AG04449 (cell line): ENCODE measurements around the gene ZFYVE16.
"Not testable (repeated sequence)": the region's sequence is repeated elsewhere in the genome, so short reads cannot be mapped to it uniquely, and the experiment has no call there.

Source experiments
- CTCF ChIA-PET: fragments of 350-600 bp; formaldehyde crosslinking; extraction: SDS; loops from one replicate; lab custom pipeline; 2021; ENCODE audit warnings: antibody characterized with exemption; lab: Yijun Ruan, JAX
- POLR2A ChIA-PET: fragments of 400-600, 350-600 bp; formaldehyde crosslinking; extraction: SDS; loops from one replicate; lab custom pipeline; 2020; ENCODE audit warnings: antibody characterized with exemption, inconsistent platforms; lab: Yijun Ruan, JAX
- DNase-seq: peaks from one replicate; pipeline ENCODE4 v3.0.0-alpha.2; 2010; ENCODE audit warnings: low read depth, low spot score
- H3K4me3 ChIP-seq: 2 replicates; pipeline ENCODE4 v1.5.1; 2011; ENCODE audit warnings: low read depth, mild to moderate bottlenecking, control low read depth, low read length
- CTCF ChIP-seq: IDR thresholded peaks from one replicate; pipeline ENCODE4 v1.5.1; 2011; ENCODE audit warnings: mild to moderate bottlenecking, moderate library complexity, low read length, control low read depth, inconsistent platforms; ENCODE audit not compliant: insufficient read depth; ENCODE audit errors: missing control alignments

ZFYVE16 gene

GRCh38 chr5:80372780-80373179, 35.1 kb upstream of the ZFYVE16 start:
- POLR2A ChIA-PET, result no interaction called here
- DNase-seq, result no peak
- CTCF ChIA-PET, result no interaction called here
- no peak overlapping the region for H3K4me3 ChIP-seq
- TF ChIP-seq CTCF, result no peak

- ChIA-PET CTCF (no interaction called here), POLR2A (no interaction called here)
- TF ChIP-seq CTCF, result no peak
- no peak overlapping the region for H3K4me3 ChIP-seq
- DNase-seq, result no peak
Observed at GRCh38 chr5:80374188-80374587, 33.7 kb upstream of the ZFYVE16 start.

- TF ChIP-seq CTCF, result no peak
- ChIA-PET CTCF (no interaction called here), POLR2A (no interaction called here)
- no peak overlapping the region for H3K4me3 ChIP-seq
- DNase-seq, result no peak
Observed at GRCh38 chr5:80376557-80376956, 31.3 kb upstream of the ZFYVE16 start.

- TF ChIP-seq CTCF, result no peak
- ChIA-PET CTCF (no interaction called here), POLR2A (no interaction called here)
- H3K4me3 ChIP-seq, result no peak overlapping the region
- no peak for DNase-seq
Observed at GRCh38 chr5:80382488-80382887, 25.4 kb upstream of the ZFYVE16 start.

GRCh38 chr5:80387063-80387768, 20.6 kb upstream of the ZFYVE16 start:
- ChIA-PET POLR2A (no interaction called here), CTCF (no interaction called here)
- TF ChIP-seq CTCF, result no peak
- no peak for DNase-seq
- H3K4me3 ChIP-seq, result no peak overlapping the region

- ChIA-PET CTCF (no interaction called here), POLR2A (no interaction called here)
- no peak for TF ChIP-seq CTCF
- H3K4me3 ChIP-seq, result no peak overlapping the region
- DNase-seq, result no peak
Observed at GRCh38 chr5:80389580-80389979, 18.3 kb upstream of the ZFYVE16 start.

- CTCF ChIA-PET, POLR2A ChIA-PET, H3K4me3 ChIP-seq, DNase-seq: not testable (repeated sequence)
Observed at GRCh38 chr5:80390413-80390812, 17.5 kb upstream of the ZFYVE16 start.

GRCh38 chr5:80391267-80391666, 16.6 kb upstream of the ZFYVE16 start:
- CTCF ChIA-PET, DNase-seq, H3K4me3 ChIP-seq, POLR2A ChIA-PET: not testable (repeated sequence)
